Measurements from ENCODE around the gene TTYH3. TPM values are rescaled to one million over a fixed set of nuclear protein-coding genes. Genes with fewer than 3 reads are reported as not detected.

Gene TTYH3
- total RNA-seq, 1 donor from 2014 or later, result 32.0 TPM

- no peak for DNase-seq (ENCODE audit: low spot score)
- Mint-ChIP-seq H3K4me1 (ENCODE audit: low read depth) (peaks cover 5% of the 10 kb centered on the region), H3K4me3 (no peak overlapping the region), H3K27me3 (ENCODE audit: insufficient read depth) (peaks cover 4% of the 10 kb centered on the region), H3K36me3 (ENCODE audit: low read depth) (no peaks in the 10 kb centered on the region), H3K27ac (no peak overlapping the region), H3K9me3 (no peaks in the 10 kb centered on the region)
- intact Hi-C loops (cut with micrococcal nuclease), result no loop called here
These were observed 4.3 kb upstream of the TTYH3 start for GRCh38 chr7:2627258-2628129.

DNA sequence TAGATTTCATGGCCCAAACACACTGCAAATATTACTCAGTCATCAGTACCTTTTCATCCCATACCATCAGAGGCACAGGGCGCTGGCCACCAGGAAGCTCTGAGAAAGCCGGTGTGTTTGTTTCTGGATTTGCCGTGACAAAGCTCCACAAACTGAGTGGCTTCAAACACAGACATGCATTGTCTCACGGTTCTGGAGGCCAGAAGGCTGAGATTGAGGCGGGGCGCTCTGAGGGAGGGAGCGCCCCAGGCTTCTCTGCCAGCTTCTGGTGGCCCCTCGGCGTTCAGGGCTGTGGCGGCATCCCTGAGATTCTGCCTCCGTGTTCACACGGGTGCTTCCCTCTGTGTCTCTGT lies 3.7 kb upstream of the TTYH3 start:
- no peak overlapping the region for H3K27ac Mint-ChIP-seq

DNA sequence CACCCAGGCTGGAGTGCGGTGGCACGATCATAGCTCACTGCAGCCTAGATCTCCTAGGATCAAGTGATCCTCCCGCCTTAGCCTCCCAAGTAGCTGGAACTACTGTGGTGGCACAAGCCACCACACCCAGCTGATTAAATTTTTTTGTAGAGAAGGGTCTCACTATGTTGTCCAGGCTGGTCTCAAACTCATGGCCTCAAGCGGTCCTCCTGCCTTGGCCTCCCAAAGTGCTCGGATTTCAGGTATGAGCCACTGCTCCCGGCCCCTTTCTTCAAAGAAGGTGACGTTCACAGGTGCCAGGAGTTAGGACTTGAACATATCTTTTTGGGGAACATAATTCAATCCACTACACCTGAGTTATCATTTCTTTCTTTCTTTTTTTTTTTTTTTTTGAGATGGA lies 2.9 kb upstream of the TTYH3 start:
- H3K4me1 Mint-ChIP-seq (ENCODE audit: low read depth), result peaks cover 13% of the 10 kb centered on the region
- no peak overlapping the region for H3K4me3 Mint-ChIP-seq
- H3K27ac Mint-ChIP-seq, result no peak overlapping the region
- intact Hi-C loops (cut with micrococcal nuclease), result no loop called here
- H3K27me3 Mint-ChIP-seq (ENCODE audit: insufficient read depth), result peaks cover 4% of the 10 kb centered on the region
- DNase-seq (ENCODE audit: low spot score), result no peak
- H3K9me3 Mint-ChIP-seq, result no peaks in the 10 kb centered on the region
- H3K36me3 Mint-ChIP-seq (ENCODE audit: low read depth), result no peaks in the 10 kb centered on the region

More for the DNA sequence above, 3.7 kb upstream of the TTYH3 start:
- Mint-ChIP-seq H3K4me1 (ENCODE audit: low read depth) (peaks cover 6% of the 10 kb centered on the region), H3K27me3 (ENCODE audit: insufficient read depth) (peaks cover 4% of the 10 kb centered on the region), H3K4me3 (no peak overlapping the region), H3K9me3 (no peaks in the 10 kb centered on the region), H3K36me3 (ENCODE audit: low read depth) (no peaks in the 10 kb centered on the region)
- intact Hi-C loops (cut with micrococcal nuclease), result no loop called here
- DNase-seq (ENCODE audit: low spot score), result no peak

GRCh38 chr7:2629746-2630681 lies 1.8 kb upstream of the TTYH3 start:
- Mint-ChIP-seq H3K4me1 (ENCODE audit: low read depth) (peaks cover 15% of the 10 kb centered on the region), H3K27me3 (ENCODE audit: insufficient read depth) (peaks cover 4% of the 10 kb centered on the region), H3K9me3 (no peaks in the 10 kb centered on the region), H3K4me3 (no peak overlapping the region), H3K27ac (no peak overlapping the region), H3K36me3 (ENCODE audit: low read depth) (no peaks in the 10 kb centered on the region)
- intact Hi-C loops (cut with micrococcal nuclease), result loop anchor here (5.0 kb wide), 1 partner anchor 1493 kb away; a partner anchor contains a TSS
- no peak for DNase-seq (ENCODE audit: low spot score)

- peak; percentile 24 for DNase-seq (ENCODE audit: low spot score)
- H3K9me3 Mint-ChIP-seq, result no peaks in the 10 kb centered on the region
- H3K4me3 Mint-ChIP-seq, result peak overlapping the region; percentile 91
- H3K27ac Mint-ChIP-seq, result peak overlapping the region; percentile 81
- H3K4me1 Mint-ChIP-seq (ENCODE audit: low read depth), result peaks cover 15% of the 10 kb centered on the region
- intact Hi-C loops (cut with micrococcal nuclease), result loop anchor here (5.0 kb wide), 1 partner anchor 1496 kb away; a partner anchor contains a TSS
- H3K27me3 Mint-ChIP-seq (ENCODE audit: insufficient read depth), result no peaks in the 10 kb centered on the region
- H3K36me3 Mint-ChIP-seq (ENCODE audit: low read depth), result no peaks in the 10 kb centered on the region
These were observed 1.1 kb downstream of the TTYH3 start for GRCh38 chr7:2632733-2633537.

GRCh38 chr7:2633538-2634266 lies 1.9 kb downstream of the TTYH3 start:
- H3K4me3 Mint-ChIP-seq, result peak overlapping the region; percentile 85
- H3K4me1 Mint-ChIP-seq (ENCODE audit: low read depth), result peaks cover 15% of the 10 kb centered on the region
- no peaks in the 10 kb centered on the region for H3K9me3 Mint-ChIP-seq
- intact Hi-C loops (cut with micrococcal nuclease), result loop anchor here (5.0 kb wide), 1 partner anchor 1496 kb away; a partner anchor contains a TSS
- DNase-seq (ENCODE audit: low spot score), result no peak
- no peaks in the 10 kb centered on the region for H3K36me3 Mint-ChIP-seq (ENCODE audit: low read depth)
- no peaks in the 10 kb centered on the region for H3K27me3 Mint-ChIP-seq (ENCODE audit: insufficient read depth)
- peak overlapping the region; percentile 48 for H3K27ac Mint-ChIP-seq

DNA sequence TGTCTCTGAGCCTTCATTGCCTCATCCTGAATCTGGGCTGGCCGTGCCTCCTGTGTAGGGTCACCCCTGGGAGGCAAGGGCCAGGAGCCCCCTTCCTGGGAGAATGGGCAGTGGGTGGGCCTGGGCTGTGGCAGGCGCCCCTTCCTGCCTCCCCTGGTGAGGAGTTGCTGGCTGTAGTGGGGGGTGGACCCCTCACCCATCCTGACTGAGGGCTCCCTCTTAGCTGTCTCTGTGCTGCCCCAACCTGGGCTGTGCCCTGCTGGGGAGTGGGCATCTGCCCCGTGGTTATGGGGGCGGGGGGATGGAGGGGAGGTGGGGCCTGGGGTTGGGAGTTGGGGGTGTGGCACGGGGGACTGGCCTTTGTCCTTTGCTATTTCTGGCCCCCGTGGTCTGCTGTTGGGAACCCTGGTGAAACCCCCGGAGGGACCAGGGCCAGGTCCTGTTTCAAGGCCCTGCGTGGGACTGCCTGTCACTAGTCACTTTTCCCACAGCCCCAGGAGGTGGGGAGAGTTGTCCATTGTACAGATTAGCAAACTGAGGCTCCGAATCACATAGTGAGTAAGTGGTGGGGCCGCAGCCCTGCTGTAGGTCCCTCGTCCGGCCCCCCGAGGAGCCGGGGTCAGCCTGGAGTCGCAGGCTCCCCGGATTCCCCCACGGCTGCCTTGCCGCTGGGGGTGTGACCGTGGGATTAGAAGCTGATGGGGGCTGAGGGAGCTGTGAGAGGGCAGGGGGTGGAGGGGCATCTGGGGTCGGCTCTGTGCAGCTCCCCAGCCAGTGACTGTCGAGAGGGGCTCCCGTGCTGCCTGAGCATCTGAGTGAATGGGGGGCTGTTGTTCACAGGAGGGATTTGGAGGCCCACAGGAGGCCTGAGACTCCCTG lies 2.7 kb downstream of the TTYH3 start:
- intact Hi-C loops (cut with micrococcal nuclease), result loop anchor here (5.0 kb wide), 1 partner anchor 1497 kb away; a partner anchor contains a TSS
- Mint-ChIP-seq H3K36me3 (ENCODE audit: low read depth) (no peaks in the 10 kb centered on the region), H3K27ac (no peak overlapping the region), H3K4me1 (ENCODE audit: low read depth) (peaks cover 15% of the 10 kb centered on the region), H3K27me3 (ENCODE audit: insufficient read depth) (no peaks in the 10 kb centered on the region), H3K9me3 (no peaks in the 10 kb centered on the region), H3K4me3 (peak overlapping the region; percentile 85)
- no peak for DNase-seq (ENCODE audit: low spot score)

- Mint-ChIP-seq H3K36me3 (ENCODE audit: low read depth) (no peaks in the 10 kb centered on the region), H3K27ac (no peak overlapping the region), H3K4me3 (no peak overlapping the region), H3K27me3 (ENCODE audit: insufficient read depth) (no peaks in the 10 kb centered on the region), H3K9me3 (no peaks in the 10 kb centered on the region), H3K4me1 (ENCODE audit: low read depth) (peaks cover 15% of the 10 kb centered on the region)
- intact Hi-C loops (cut with micrococcal nuclease), result no loop called here
- no peak for DNase-seq (ENCODE audit: low spot score)
These were observed 3.4 kb downstream of the TTYH3 start for GRCh38 chr7:2635148-2635668.

DNA sequence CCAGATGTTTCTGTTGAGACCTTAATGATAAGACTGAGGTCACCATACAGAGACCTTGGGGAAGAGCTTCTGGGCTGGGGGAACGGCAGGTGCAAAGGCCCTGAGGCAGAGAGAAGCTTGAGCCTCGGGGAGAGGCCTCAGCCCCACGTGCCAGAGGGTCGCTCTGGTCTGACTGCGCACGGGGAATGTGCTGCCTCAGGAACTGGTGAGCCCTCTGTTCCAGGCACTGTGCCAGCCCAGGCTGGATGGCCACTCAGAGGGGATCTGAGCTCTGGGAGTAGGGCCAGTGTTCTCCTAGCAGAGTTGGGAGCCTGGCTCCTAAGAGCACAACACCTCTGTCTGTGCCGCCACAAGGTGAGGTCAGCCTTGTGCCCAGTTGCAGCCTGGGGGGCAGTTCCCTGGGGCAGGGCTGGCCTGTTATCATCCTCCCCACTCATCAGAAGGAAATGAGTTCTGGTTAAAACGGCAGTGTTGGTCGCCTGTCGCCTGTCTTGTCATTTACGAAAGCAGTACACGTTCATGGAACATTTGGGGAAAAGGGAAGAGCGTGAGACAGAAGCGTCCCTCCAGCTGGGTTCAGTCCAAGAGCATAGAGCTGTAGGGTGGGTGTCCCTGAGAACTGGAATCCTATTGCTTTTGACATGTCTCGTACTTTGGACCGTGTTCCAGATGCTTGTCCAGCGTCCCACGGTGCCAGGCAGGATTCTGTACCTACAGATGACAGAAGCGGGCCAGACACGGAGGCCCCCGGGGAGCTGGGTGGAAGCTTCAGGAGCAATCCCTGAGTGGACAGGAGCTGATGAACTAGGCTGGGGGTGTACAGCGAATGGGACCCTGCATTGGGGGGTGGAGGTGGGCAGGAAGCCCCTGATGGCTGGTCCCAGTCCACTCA lies 4.3 kb downstream of the TTYH3 start:
- H3K27me3 Mint-ChIP-seq (ENCODE audit: insufficient read depth), result no peaks in the 10 kb centered on the region
- no peaks in the 10 kb centered on the region for H3K36me3 Mint-ChIP-seq (ENCODE audit: low read depth)
- intact Hi-C loops (cut with micrococcal nuclease), result no loop called here
- no peak overlapping the region for H3K27ac Mint-ChIP-seq
- H3K4me1 Mint-ChIP-seq (ENCODE audit: low read depth), result peaks cover 14% of the 10 kb centered on the region
- H3K4me3 Mint-ChIP-seq, result no peak overlapping the region
- H3K9me3 Mint-ChIP-seq, result no peaks in the 10 kb centered on the region
- no peak for DNase-seq (ENCODE audit: low spot score)

DNA sequence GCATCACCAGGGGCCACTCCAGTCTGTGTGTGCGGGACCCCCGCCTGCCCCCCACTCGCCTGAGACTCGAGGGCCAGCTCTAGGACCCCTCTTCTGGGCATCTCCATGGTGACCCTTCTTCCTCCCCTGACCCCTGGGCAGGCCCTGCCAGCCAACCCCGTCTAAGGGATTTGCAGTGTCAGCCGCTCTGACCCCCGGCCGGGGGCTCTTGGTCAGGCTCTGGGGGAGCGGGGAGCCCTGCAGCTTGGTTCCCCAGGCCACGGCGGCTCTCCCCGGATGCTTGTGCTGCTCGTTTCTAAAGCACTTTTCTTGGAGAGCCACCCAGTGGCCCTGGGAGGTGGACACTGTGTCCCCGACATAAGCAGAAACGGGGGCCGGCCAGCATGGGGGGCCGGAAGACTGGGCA lies 5.3 kb downstream of the TTYH3 start:
- Mint-ChIP-seq H3K4me3 (no peak overlapping the region), H3K27ac (no peak overlapping the region), H3K4me1 (ENCODE audit: low read depth) (peaks cover 10% of the 10 kb centered on the region), H3K27me3 (ENCODE audit: insufficient read depth) (no peaks in the 10 kb centered on the region), H3K9me3 (no peaks in the 10 kb centered on the region), H3K36me3 (ENCODE audit: low read depth) (no peaks in the 10 kb centered on the region)
- DNase-seq (ENCODE audit: low spot score), result no peak
- intact Hi-C loops (cut with micrococcal nuclease), result no loop called here
